Measurements from ENCODE around the gene CEACAM6. TPM values are rescaled to one million over a fixed set of nuclear protein-coding genes. Genes with fewer than 3 reads are reported as not detected.
"Not testable (repeated sequence)": the region's sequence is repeated elsewhere in the genome, so short reads cannot be mapped to it uniquely, and the experiment has no call there.

The CEACAM6 gene
- total RNA-seq (2014; rRNA removed; shearing (Covaris generic); ENCODE audit: low replicate concordance): not detected in 2 replicates

DNA sequence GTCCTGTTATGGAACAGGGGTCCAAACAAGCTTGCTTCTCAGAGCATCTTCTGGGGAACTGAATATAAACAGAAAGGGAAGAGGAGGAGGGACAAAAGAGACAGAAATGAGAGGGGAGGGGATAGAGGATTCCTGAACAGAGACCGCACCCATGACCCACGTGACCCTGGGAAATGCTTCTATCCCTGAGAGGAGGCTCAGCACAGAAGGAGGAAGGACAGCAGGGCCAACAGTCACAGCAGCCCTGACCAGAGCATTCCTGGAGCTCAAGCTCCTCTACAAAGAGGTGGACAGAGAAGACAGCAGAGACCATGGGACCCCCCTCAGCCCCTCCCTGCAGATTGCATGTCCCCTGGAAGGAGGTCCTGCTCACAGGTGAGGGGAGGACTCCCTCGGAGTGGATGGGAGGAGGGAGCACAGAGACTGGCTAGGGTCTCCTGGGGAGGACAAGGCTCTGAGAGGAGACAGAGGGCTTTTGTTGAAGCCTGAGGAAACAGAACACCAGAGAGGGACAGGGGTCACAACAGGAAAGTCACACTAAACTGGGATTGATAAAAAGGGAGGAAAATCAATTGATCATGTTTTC, at the start of gene CEACAM6:
TSS of gene CEACAM6 (plus strand) at position 203 of the 586 bp plus-strand sequence. CDS start at position 312, 109 bp downstream.
- Histone ChIP-seq H3K4me1 (ENCODE audit: low read length) (no peaks in the 10 kb centered on the region; the same call in 1 of the 2 replicates), H3K79me2 (ENCODE audit: low read length) (no peaks in the 10 kb centered on the region), H3K27ac (ENCODE audit: low read length) (no peak within 1 kb of the TSS), H3K4me2 (ENCODE audit: low read depth, low read length, poor library complexity, severe bottlenecking) (no peak within 1 kb of the TSS), H3K9me2 (replicated peaks; ENCODE audit: insufficient read depth, low read length) (no peaks in the 10 kb centered on the region), H3K27me3 (ENCODE audit: low read length) (no peaks in the 10 kb centered on the region), H3K36me3 (ENCODE audit: insufficient read depth, low read length) (no peaks in the 10 kb centered on the region), H2AFZ (ENCODE audit: low read length) (no peak within 1 kb of the TSS), H3K4me3 (ENCODE audit: low read length) (no peak within 1 kb of the TSS), H3K9ac (ENCODE audit: low read length) (no peak within 1 kb of the TSS), H4K20me1 (ENCODE audit: insufficient read depth, low read depth, low read length) (0 out of 2 replicates have a peak, but pooled peaks cover 4% of the 10 kb centered on the region), H3K9me3 (ENCODE audit: low read length) (no peaks in the 10 kb centered on the region)
- no peak for DNase-seq

- Histone ChIP-seq H3K4me2 (ENCODE audit: low read depth, low read length, poor library complexity, severe bottlenecking) (no peak overlapping the region), H3K36me3 (ENCODE audit: insufficient read depth, low read length) (no peaks in the 10 kb centered on the region), H3K9me3 (ENCODE audit: low read length) (no peaks in the 10 kb centered on the region), H3K79me2 (ENCODE audit: low read length) (no peaks in the 10 kb centered on the region), H3K27me3 (ENCODE audit: low read length) (no peaks in the 10 kb centered on the region), H3K27ac (ENCODE audit: low read length) (no peak overlapping the region), H3K9me2 (replicated peaks; ENCODE audit: insufficient read depth, low read length) (no peaks in the 10 kb centered on the region), H4K20me1 (ENCODE audit: insufficient read depth, low read depth, low read length) (0 out of 2 replicates have a peak, but pooled peaks cover 5% of the 10 kb centered on the region), H3K4me1 (ENCODE audit: low read length) (no peaks in the 10 kb centered on the region), H3K9ac (ENCODE audit: low read length) (no peak overlapping the region), H3K4me3 (ENCODE audit: low read length) (no peak overlapping the region), H2AFZ (ENCODE audit: low read length) (no peak overlapping the region)
- DNase-seq: peak; percentile 86
These were observed 48.4 kb upstream of the CEACAM6 start for GRCh38 chr19:41706741-41707501.

GRCh38 chr19:41707502-41707812, 47.9 kb upstream of the CEACAM6 start:
- no peaks in the 10 kb centered on the region for H3K27me3 ChIP-seq (ENCODE audit: low read length)
- H3K4me2 ChIP-seq (ENCODE audit: low read depth, low read length, poor library complexity, severe bottlenecking): no peak overlapping the region
- H3K9me2 ChIP-seq (replicated peaks; ENCODE audit: insufficient read depth, low read length): no peaks in the 10 kb centered on the region
- H3K9ac ChIP-seq (ENCODE audit: low read length): no peak overlapping the region
- H3K4me3 ChIP-seq (ENCODE audit: low read length): no peak overlapping the region
- H3K27ac ChIP-seq (ENCODE audit: low read length): no peak overlapping the region
- no peak for DNase-seq
- 0 out of 2 replicates have a peak, but pooled peaks cover 3% of the 10 kb centered on the region for H4K20me1 ChIP-seq (ENCODE audit: insufficient read depth, low read depth, low read length)
- H3K9me3 ChIP-seq (ENCODE audit: low read length): no peaks in the 10 kb centered on the region
- H2AFZ ChIP-seq (ENCODE audit: low read length): no peak overlapping the region
- no peaks in the 10 kb centered on the region for H3K4me1 ChIP-seq (ENCODE audit: low read length)
- no peaks in the 10 kb centered on the region for H3K79me2 ChIP-seq (ENCODE audit: low read length)
- no peaks in the 10 kb centered on the region for H3K36me3 ChIP-seq (ENCODE audit: insufficient read depth, low read length)

- H3K27me3 ChIP-seq (ENCODE audit: low read length): no peaks in the 10 kb centered on the region
- no peak overlapping the region for H3K9ac ChIP-seq (ENCODE audit: low read length)
- H3K4me1 ChIP-seq (ENCODE audit: low read length): no peaks in the 10 kb centered on the region
These were observed 47.4 kb upstream of the CEACAM6 start for GRCh38 chr19:41707871-41708371.

GRCh38 chr19:41708481-41708880, 46.8 kb upstream of the CEACAM6 start, which contains the start of gene CEACAM5:
Gene CEACAM5 (plus strand): TSS chr19:41708626. CDS start chr19:41708732, 106 bp downstream.
- Histone ChIP-seq H3K36me3 (ENCODE audit: insufficient read depth, low read length) (no peaks in the 10 kb centered on the region), H3K79me2 (ENCODE audit: low read length) (no peaks in the 10 kb centered on the region), H3K27ac (ENCODE audit: low read length) (no peak within 1 kb of the TSS), H3K9me3 (ENCODE audit: low read length) (no peaks in the 10 kb centered on the region), H3K4me3 (ENCODE audit: low read length) (no peak within 1 kb of the TSS), H2AFZ (ENCODE audit: low read length) (no peak within 1 kb of the TSS), H3K9me2 (replicated peaks; ENCODE audit: insufficient read depth, low read length) (no peaks in the 10 kb centered on the region), H3K4me1 (ENCODE audit: low read length) (no peaks in the 10 kb centered on the region), H4K20me1 (ENCODE audit: insufficient read depth, low read depth, low read length) (no peaks in the 10 kb centered on the region), H3K9ac (ENCODE audit: low read length) (no peak within 1 kb of the TSS), H3K4me2 (ENCODE audit: low read depth, low read length, poor library complexity, severe bottlenecking) (no peak within 1 kb of the TSS), H3K27me3 (ENCODE audit: low read length) (no peaks in the 10 kb centered on the region)
- no peak for DNase-seq

More at GRCh38 chr19:41707871-41708371, 47.4 kb upstream of the CEACAM6 start:
- H4K20me1 ChIP-seq (ENCODE audit: insufficient read depth, low read depth, low read length): no peaks in the 10 kb centered on the region
- no peak overlapping the region for H2AFZ ChIP-seq (ENCODE audit: low read length)
- H3K79me2 ChIP-seq (ENCODE audit: low read length): no peaks in the 10 kb centered on the region
- H3K36me3 ChIP-seq (ENCODE audit: insufficient read depth, low read length): no peaks in the 10 kb centered on the region
- no peak overlapping the region for H3K27ac ChIP-seq (ENCODE audit: low read length)
- H3K9me2 ChIP-seq (replicated peaks; ENCODE audit: insufficient read depth, low read length): no peaks in the 10 kb centered on the region
- no peak overlapping the region for H3K4me2 ChIP-seq (ENCODE audit: low read depth, low read length, poor library complexity, severe bottlenecking)
- no peak overlapping the region for H3K4me3 ChIP-seq (ENCODE audit: low read length)
- no peak for DNase-seq
- no peaks in the 10 kb centered on the region for H3K9me3 ChIP-seq (ENCODE audit: low read length)

- H3K4me2 ChIP-seq (ENCODE audit: low read depth, low read length, poor library complexity, severe bottlenecking); H4K20me1 ChIP-seq (ENCODE audit: insufficient read depth, low read depth, low read length); H3K9ac ChIP-seq (ENCODE audit: low read length); H3K79me2 ChIP-seq (ENCODE audit: low read length); H3K4me3 ChIP-seq (ENCODE audit: low read length); H2AFZ ChIP-seq (ENCODE audit: low read length); H3K27me3 ChIP-seq (ENCODE audit: low read length); DNase-seq; H3K36me3 ChIP-seq (ENCODE audit: insufficient read depth, low read length); H3K4me1 ChIP-seq (ENCODE audit: low read length); H3K9me3 ChIP-seq (ENCODE audit: low read length); H3K27ac ChIP-seq (ENCODE audit: low read length); H3K9me2 ChIP-seq (replicated peaks; ENCODE audit: insufficient read depth, low read length): not testable (repeated sequence)
These were observed 45.8 kb upstream of the CEACAM6 start for GRCh38 chr19:41709516-41709915.

GRCh38 chr19:41709951-41710645, 45.2 kb upstream of the CEACAM6 start:
- Histone ChIP-seq H3K27me3 (ENCODE audit: low read length) (no peaks in the 10 kb centered on the region), H3K4me3 (ENCODE audit: low read length) (no peak overlapping the region), H3K4me1 (ENCODE audit: low read length) (no peaks in the 10 kb centered on the region), H3K36me3 (ENCODE audit: insufficient read depth, low read length) (no peaks in the 10 kb centered on the region), H3K27ac (ENCODE audit: low read length) (no peak overlapping the region), H3K79me2 (ENCODE audit: low read length) (no peaks in the 10 kb centered on the region), H3K9ac (ENCODE audit: low read length) (no peak overlapping the region), H3K4me2 (ENCODE audit: low read depth, low read length, poor library complexity, severe bottlenecking) (no peak overlapping the region), H4K20me1 (ENCODE audit: insufficient read depth, low read depth, low read length) (no peaks in the 10 kb centered on the region), H2AFZ (ENCODE audit: low read length) (no peak overlapping the region), H3K9me2 (replicated peaks; ENCODE audit: insufficient read depth, low read length) (no peaks in the 10 kb centered on the region), H3K9me3 (ENCODE audit: low read length) (no peaks in the 10 kb centered on the region)
- DNase-seq: no peak
